Stomach smooth muscle (tissue), 2 donors: ENCODE results near the gene SMIM32.

Experiments used
- H3K27ac ChIP-seq: one replicate; pipeline ENCODE4 v1.7.0; 2013; ENCODE audit warnings: mild to moderate bottlenecking, low read length, inconsistent platforms
- H3K27me3 ChIP-seq, 2 donors: one replicate each; pipeline ENCODE4 v1.7.0; 2013; ENCODE audit warnings: low read length in 2 of 2; ENCODE audit not compliant: insufficient read depth in 2 of 2, control insufficient read depth in 1 of 2
- H3K36me3 ChIP-seq, 2 donors: one replicate each; pipeline ENCODE4 v1.7.0; 2013; ENCODE audit warnings: low read length in 2 of 2; ENCODE audit not compliant: control insufficient read depth in 2 of 2, insufficient read depth in 2 of 2
- H3K4me1 ChIP-seq: one replicate; pipeline ENCODE4 v1.7.0; 2013; ENCODE audit warnings: low read length; ENCODE audit not compliant: control insufficient read depth, insufficient read depth
- H3K4me3 ChIP-seq, 2 donors: one replicate each; pipeline ENCODE4 v1.7.0; 2013; ENCODE audit warnings: low read length in 2 of 2
- H3K9ac ChIP-seq, 2 donors: one replicate each; pipeline ENCODE4 v1.7.0; 2013; ENCODE audit warnings: low read length in 2 of 2, mild to moderate bottlenecking in 1 of 2
- H3K9me3 ChIP-seq, 2 donors: one replicate each; pipeline ENCODE4 v1.7.0; 2013; ENCODE audit warnings: low read length in 2 of 2; ENCODE audit not compliant: control insufficient read depth in 2 of 2
- donor health status: healthy.
- donor health status: Pancreatic carcinoma.

The SMIM32 gene

GRCh38 chr5:136192526-136193321 is at the start of gene SMIM32:
Gene SMIM32, minus strand, starts transcription at chr5:136193162. Its CDS starts 638 bp downstream, at chr5:136192524.
- H3K4me3 ChIP-seq, result peak within 1 kb of the TSS; percentile 64 to 77
- no peak within 1 kb of the TSS for H3K9ac ChIP-seq
- no peak within 1 kb of the TSS for H3K27ac ChIP-seq
- H3K27me3 ChIP-seq, result peaks cover 9 to 15% of the 10 kb centered on the region in 2 donors
- H3K4me1 ChIP-seq, result peaks cover 57% of the 10 kb centered on the region
- H3K36me3 ChIP-seq, result peaks cover 4 to 11% of the 10 kb centered on the region in 2 donors
- H3K9me3 ChIP-seq, result no peaks in the 10 kb centered on the region

- Histone ChIP-seq H3K27me3 (peaks cover 0 to 3% of the 10 kb centered on the region in 2 donors), H3K4me3 (no peak overlapping the region), H3K4me1 (no peaks in the 10 kb centered on the region), H3K27ac (no peak overlapping the region), H3K9me3 (no peaks in the 10 kb centered on the region), H3K9ac (no peak overlapping the region), H3K36me3 (no peaks in the 10 kb centered on the region)
Observed at GRCh38 chr5:136242611-136243010, 49.6 kb upstream of the SMIM32 start.

- no peak overlapping the region for H3K9ac ChIP-seq
- no peaks in the 10 kb centered on the region for H3K36me3 ChIP-seq
- no peak overlapping the region for H3K27ac ChIP-seq
- H3K4me3 ChIP-seq, result no peak overlapping the region
- H3K9me3 ChIP-seq, result no peaks in the 10 kb centered on the region
- no peaks in the 10 kb centered on the region for H3K4me1 ChIP-seq
- peaks cover 0 to 3% of the 10 kb centered on the region in 2 donors for H3K27me3 ChIP-seq
Observed at GRCh38 chr5:136242136-136242535, 49.2 kb upstream of the SMIM32 start.

- Histone ChIP-seq H3K36me3 (no peaks in the 10 kb centered on the region), H3K27ac (no peak overlapping the region), H3K4me1 (no peaks in the 10 kb centered on the region), H3K4me3 (no peak overlapping the region), H3K27me3 (no peaks in the 10 kb centered on the region), H3K9me3 (no peaks in the 10 kb centered on the region), H3K9ac (no peak overlapping the region)
Observed at GRCh38 chr5:136240894-136241293, 47.9 kb upstream of the SMIM32 start.

GRCh38 chr5:136236479-136237083 is 43.6 kb upstream of the SMIM32 start:
- no peak overlapping the region for H3K27ac ChIP-seq
- no peaks in the 10 kb centered on the region for H3K27me3 ChIP-seq
- no peaks in the 10 kb centered on the region for H3K36me3 ChIP-seq
- no peak overlapping the region for H3K9ac ChIP-seq
- H3K4me3 ChIP-seq, result no peak overlapping the region
- H3K4me1 ChIP-seq, result no peaks in the 10 kb centered on the region
- no peaks in the 10 kb centered on the region for H3K9me3 ChIP-seq

GRCh38 chr5:136235321-136235720 is 42.4 kb upstream of the SMIM32 start:
- H3K27me3 ChIP-seq, result no peaks in the 10 kb centered on the region
- H3K4me3 ChIP-seq, result no peak overlapping the region
- H3K27ac ChIP-seq, result no peak overlapping the region
- H3K36me3 ChIP-seq, result no peaks in the 10 kb centered on the region
- H3K4me1 ChIP-seq, result no peaks in the 10 kb centered on the region
- H3K9me3 ChIP-seq, result no peaks in the 10 kb centered on the region
- no peak overlapping the region for H3K9ac ChIP-seq

GRCh38 chr5:136232316-136232715 is 39.4 kb upstream of the SMIM32 start:
- Histone ChIP-seq H3K9ac (no peak overlapping the region), H3K4me3 (no peak overlapping the region), H3K27ac (no peak overlapping the region), H3K36me3 (no peaks in the 10 kb centered on the region), H3K9me3 (no peaks in the 10 kb centered on the region), H3K27me3 (peaks cover 0 to 5% of the 10 kb centered on the region in 2 donors), H3K4me1 (no peaks in the 10 kb centered on the region)

- no peaks in the 10 kb centered on the region for H3K9me3 ChIP-seq
- H3K4me3 ChIP-seq, result no peak overlapping the region
- peaks cover 0 to 5% of the 10 kb centered on the region in 2 donors for H3K27me3 ChIP-seq
- no peaks in the 10 kb centered on the region for H3K36me3 ChIP-seq
- H3K27ac ChIP-seq, result no peak overlapping the region
- no peak overlapping the region for H3K9ac ChIP-seq
- no peaks in the 10 kb centered on the region for H3K4me1 ChIP-seq
Observed at GRCh38 chr5:136230176-136230575, 37.2 kb upstream of the SMIM32 start.

GRCh38 chr5:136228136-136228757 is 35.3 kb upstream of the SMIM32 start:
- H3K4me3 ChIP-seq, result no peak overlapping the region
- no peaks in the 10 kb centered on the region for H3K9me3 ChIP-seq
- no peak overlapping the region for H3K27ac ChIP-seq
- H3K27me3 ChIP-seq, result peaks cover 0 to 5% of the 10 kb centered on the region in 2 donors
- no peaks in the 10 kb centered on the region for H3K4me1 ChIP-seq
- no peaks in the 10 kb centered on the region for H3K36me3 ChIP-seq
- no peak overlapping the region for H3K9ac ChIP-seq

- Histone ChIP-seq H3K4me3 (no peak overlapping the region), H3K4me1 (no peaks in the 10 kb centered on the region), H3K36me3 (no peaks in the 10 kb centered on the region), H3K9me3 (no peaks in the 10 kb centered on the region), H3K9ac (no peak overlapping the region), H3K27ac (no peak overlapping the region), H3K27me3 (peaks cover 0 to 5% of the 10 kb centered on the region in 2 donors)
Observed at GRCh38 chr5:136226401-136226800, 33.4 kb upstream of the SMIM32 start.
